GM18870 (cell line): Measurements from ENCODE around the gene BIN2.
"Not testable (repeated sequence)": the region's sequence is repeated elsewhere in the genome, so short reads cannot be mapped to it uniquely, and the experiment has no call there.

Source experiments
- ATAC-seq: cut with Tn5 transposase; IDR thresholded peaks from one replicate; pipeline ENCODE4 v1.9.1; 2021; ENCODE audit warnings: moderate library complexity; ENCODE audit not compliant: unreplicated experiment

BIN2 gene

DNA sequence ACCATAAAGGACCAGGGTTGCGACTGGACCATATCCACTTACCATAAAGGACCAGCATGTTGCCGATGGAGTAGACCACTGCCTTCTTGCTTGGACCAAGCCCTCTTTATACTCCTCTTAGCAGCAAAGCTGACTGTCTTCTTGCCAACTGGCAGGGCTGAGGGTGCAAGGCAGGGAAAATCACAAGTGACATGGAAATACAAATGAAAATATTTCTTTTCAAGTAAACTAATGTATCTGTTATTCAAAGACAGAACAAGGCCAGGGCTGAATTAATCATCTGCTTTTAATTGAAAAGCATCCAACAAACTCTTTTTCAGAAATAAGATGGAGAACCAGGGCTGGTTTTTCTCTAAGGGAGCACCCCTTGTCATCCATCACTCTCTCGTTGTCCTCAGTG, 22.6 kb upstream of the BIN2 start, which contains the start of gene CELA1:
Gene CELA1, minus strand, starts transcription at position 99 of the 400 bp plus-strand sequence. Its CDS starts 41 bp downstream, at position 58.
- no peak for ATAC-seq

DNA sequence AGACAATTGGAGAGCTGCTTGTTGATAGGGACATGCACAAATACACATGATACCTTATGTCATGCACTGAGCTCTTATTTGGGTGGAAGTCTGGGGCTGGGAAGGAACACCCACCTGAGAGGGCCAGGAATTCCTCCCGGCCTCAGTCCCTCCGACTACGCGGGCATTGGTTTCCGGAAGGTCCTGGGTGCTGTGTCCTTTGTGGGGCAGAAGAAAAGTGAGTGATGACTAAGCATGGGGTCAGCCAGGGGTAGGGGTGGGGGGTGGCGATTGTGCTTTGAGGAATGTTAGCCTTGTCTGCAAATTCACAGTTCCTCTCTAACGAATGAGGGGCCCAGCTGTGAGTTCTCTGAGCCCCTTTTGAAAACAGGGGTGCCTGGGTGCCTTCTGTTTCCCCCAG, 21.7 kb upstream of the BIN2 start:
- no peak for ATAC-seq

DNA sequence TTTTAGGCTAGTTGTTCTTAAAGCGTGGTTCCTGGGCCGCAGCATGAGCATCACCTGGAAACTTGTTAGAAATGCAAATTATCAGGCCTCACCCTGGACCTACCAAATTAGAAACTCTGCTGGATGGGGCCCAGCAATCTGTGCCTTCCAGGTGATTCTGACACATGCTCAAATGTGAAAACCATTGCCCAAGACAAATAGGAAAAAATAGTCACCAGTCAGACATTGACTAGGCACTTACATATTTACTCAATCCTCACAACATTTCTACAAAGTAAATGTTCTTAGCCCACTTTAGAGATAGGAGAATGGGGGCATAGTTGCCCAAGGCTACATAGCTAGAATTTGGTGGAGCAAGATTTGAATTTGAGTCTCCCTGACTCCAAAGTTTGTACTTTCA, 19.2 kb upstream of the BIN2 start:
- no peak for ATAC-seq

DNA sequence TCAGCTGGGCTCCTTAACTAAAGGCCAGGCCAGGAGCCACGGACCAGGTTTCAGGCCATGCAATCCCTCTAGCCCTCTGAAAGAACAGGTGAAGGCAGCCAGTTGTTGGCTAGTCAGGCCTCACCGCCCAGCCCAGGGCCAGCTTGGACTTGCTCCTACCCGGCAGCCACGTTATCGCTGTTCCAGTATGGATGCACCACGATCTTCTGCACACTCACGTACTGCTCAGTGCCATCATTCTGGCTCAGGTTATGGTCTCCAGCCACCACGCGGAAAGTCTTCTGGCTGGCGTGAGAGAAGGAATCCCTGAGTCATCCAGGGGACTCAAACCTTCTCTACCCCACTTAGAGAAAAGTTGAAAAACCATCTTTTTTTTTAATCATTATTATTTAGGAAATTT, 18.4 kb upstream of the BIN2 start:
- ATAC-seq, result no peak

DNA sequence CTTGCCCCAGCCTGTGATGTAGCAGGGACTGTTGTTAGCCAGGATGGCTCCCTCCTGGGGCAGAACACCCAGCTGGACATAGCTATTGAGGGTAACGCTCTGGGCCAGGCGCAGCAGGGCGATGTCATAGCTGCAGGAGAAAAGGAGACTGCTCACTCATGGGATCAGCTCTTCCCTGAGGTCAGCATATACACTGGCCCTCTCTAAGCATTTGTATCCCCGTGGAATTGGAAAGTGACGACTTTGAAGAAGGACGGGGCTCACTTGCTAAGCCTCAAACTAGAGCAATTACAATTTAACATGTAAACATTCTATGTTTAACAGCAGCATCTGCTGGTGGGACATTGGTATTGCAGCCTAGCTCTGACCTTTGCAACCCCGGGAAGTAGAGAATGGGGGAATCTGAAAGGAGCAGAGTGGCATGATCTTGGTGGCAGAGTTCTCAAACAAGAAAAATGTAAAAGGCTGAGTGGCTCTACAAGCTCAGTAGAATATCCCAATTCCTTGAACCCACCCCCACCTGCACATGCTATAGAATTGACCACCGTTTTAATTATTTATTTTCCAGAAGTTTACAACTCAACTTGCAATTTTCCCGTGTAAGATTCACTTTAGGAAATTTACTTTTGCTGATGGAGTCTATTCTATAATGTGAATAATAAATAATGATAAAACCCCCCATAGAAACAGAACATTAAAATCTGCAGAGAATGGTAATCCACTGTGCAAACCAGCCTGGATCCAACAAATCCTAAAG, 17.5 kb upstream of the BIN2 start:
- no peak for ATAC-seq

DNA sequence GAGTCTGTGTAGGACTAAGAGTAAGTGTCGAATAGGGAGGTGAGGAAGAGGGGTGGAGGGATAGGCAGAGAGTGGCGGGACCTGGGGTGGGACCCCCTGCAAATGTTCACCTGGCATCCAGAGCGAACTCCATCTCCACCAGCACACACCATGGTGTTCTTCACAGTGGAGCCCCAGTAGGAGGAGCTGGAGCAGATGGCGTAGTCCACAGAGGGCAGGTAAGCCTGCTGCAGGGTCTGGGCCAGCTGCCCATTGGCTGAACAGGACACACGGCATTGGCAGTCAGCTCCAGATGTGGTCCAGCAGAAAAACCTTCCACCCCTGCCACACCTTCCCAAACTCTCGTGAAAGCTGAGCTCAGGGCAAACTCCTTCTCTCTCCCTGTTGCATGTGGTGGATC, 15.8 kb upstream of the BIN2 start:
- ATAC-seq, result no peak

DNA sequence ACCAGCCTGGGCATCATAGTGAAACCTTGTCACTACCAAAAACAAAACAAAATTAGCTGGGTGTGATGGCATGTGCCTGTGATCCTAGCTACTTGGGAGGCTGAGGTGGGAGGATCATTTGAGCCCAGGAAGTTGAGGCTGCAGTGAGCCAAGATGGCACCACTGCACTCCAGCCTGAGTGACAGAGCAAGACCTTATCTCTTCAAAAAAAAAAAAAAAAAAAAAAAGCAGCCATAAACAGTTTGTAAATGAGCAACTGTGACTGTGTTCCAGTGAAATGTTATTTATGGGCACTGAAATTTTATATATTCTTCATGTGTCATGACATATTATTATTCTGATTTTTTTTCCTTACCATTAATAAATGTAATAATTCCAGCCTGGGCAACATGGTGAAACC, 13.4 kb upstream of the BIN2 start:
- not testable (repeated sequence) for ATAC-seq

DNA sequence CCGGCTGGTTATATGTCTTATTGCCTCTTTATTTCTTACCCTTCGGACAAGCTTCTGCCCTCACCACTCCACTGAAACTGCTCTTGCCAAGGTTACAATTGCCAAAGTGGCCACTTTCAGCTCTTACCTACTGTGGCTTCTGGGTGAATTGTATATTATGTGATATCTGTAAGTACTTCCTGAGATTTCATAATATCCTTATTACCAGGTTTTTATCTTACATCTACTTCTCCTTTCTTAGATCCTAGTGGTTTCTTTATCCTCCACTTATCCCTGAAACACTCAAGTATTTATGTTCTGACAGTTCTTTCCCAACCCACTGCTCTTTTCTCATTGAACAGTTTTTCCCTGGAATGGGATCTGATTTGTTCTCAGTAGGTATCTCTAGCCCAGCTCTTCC, 12.0 kb upstream of the BIN2 start:
- ATAC-seq, result no peak

DNA sequence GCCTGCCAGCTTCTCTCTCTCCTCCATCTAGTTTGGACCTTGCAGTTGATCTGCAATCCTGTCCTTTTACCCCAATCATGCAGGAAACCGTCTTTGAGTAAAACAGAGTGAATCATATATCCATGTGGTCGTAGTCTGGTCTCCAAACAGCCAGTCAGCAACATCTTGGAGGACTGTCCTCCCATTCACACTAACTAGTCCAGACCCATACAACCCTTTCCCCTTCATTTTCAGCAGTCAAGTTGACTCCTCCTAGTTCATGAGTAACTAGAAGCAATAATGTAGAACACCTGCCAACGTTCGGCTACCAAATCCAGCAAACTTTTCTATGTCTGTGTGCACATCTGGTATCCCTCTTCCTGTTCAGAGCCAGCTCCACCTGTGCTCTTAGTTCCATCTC, 10.8 kb upstream of the BIN2 start:
- no peak for ATAC-seq

DNA sequence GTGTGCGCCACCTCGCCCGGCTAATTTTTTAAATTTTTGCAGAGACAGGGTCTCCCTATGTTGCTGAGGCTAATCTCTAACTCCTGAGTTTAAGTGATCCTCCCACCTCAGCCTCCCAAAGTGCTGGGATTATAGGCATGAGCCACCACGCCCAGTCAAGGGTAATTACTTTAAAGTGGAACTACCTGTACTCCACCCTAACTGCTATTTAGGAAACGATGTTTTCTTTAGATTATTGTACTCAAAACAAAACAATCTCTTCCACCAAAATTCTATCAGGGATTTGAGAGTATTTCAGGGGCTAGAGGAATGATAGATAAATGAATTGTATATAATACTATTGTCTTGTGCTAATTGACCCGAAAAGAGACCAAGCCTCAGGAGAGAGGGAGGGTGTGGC, 9.6 kb upstream of the BIN2 start:
- ATAC-seq, result no peak

DNA sequence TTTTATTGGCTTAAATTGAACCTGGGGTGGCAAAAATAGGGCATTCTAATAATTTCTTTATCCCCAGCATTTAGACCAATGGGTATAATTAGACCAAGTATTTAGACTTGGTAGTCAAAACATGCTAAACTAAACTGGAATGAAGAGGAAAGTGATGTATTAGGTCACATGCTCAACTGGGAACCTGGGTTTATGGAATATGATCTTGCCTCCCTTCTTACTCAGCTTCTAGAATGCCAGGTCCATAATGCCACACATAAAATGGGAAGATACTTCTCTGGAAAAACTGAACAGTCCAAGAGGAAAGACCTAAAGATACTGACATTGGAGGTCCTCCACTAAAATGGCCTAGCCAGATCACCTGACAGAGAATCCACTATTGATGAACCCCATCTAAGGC, 6.2 kb upstream of the BIN2 start:
- ATAC-seq, result no peak

DNA sequence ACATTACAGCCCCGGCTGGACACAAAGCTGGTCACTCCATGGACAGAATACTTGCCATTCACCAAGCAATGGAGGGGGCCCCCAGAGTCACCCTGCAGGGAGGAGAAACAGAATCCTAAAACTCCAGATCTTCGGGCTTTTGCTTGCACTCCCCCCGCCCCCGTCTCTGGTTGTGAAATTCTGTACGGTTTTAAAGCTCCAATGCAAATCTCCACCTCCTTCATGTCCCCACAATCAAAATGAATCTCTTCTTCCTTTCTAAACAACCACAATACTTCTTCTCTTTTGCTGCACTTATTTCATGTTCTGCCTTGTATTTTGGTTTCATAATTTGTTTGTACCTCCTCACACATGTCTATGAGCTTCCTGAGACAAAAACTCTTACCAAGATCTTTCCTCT, 5.8 kb upstream of the BIN2 start:
- ATAC-seq, result no peak

DNA sequence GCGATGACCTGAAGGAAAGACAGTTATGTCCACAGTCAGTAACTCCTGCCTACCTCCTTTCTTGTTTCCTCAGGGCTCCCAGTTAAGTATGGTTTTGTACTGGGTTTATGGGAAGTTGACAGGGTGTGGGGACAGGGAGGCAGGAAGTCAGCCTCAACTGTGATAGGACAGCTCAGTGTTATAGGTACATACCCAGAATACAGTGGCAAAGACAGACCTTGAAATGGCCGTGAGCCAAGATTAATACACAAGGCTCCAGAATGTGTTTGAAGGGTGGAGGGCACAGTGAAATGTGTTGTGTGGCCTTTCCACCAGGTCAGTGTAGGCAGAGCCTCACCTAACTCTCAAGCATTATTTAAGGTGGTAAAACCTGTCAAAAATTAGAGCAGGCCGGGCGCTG, 4.6 kb upstream of the BIN2 start:
- ATAC-seq, result no peak

DNA sequence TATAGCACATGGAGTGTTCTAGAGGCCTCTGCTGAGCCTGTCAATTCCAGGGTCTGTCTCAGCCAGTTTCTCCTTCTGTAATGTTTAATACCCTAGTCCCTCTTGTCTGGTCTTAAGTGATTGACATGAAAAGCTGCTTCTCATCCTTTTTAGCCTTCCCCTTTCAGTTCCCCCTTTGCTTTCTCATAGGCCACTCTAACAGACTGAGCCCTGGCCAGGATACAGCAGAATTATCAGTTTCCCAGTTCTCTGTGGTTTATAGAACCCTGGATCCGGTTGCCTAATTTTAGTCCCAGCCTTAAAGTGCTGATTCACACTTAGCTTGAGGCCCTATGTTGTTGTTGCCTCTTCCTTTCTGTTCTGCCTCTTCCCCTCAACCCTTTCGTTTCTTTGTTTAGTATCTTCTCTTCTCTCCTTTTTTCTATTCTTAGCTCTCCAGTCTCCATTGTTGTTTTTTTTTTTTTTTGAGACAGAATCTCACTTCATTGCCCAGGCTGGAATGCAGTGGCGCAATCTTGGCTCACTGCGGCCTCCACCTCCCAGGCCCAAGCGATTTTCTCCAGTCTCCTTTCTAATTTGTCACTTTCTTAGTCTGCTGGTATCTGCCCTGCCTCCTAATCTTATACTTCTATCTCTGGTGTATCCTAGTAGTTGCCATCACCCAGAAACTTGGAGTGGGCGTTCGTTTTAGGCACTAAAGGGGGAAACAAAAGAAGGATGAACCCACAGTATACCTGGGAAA, 2.9 kb upstream of the BIN2 start:
- peak; percentile 34 for ATAC-seq

DNA sequence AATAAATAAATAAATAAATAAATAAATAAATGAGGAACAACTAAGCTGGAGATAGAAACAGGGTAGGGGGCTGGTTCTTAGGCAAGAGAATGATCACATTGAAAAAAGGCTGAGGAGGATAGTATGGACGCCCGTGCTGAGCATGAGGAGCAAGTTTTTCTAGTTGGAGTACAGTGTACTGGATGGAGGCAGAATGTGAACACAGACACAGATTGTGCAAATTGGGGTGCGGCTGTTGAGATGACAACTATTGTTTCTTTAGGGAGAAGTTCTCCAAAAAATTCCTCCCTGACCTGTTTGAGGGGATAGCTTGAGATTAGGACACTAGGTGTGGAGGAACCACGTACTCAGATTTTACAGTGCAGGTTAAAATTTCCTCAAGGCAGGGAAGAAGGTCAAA, 979 bp upstream of the BIN2 start:
- no peak for ATAC-seq

DNA sequence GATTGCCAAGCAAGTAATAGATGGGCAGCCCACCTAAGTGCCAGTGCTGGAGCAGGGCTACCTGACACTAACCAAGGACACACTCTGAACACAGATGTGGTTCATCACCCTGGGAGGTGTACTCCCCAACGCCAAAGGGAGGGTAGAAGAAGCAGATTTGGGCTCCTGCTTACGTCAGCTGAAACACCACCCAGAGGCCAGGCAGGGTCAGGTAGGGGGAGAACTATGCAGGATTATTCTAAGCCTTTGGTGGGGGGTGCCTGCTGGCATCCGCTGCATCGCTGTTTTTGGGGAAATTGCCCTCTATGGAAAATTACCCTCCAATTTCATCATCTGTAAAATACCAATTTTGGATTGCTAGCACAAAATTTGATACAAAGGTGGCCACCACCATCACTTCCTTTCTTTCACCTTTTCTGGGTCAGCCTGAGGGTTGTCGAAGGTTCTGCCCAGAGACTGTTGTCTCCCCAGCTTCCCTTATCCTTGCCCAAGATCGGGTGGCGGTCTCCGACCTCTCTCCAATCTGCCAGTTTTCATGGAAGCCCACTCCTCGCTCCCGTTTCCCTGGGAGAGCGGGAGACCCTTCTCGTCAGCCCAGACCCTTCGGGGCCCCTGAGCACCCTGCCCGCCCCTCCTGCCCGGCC, 535 bp downstream of the BIN2 start:
- ATAC-seq, result no peak

DNA sequence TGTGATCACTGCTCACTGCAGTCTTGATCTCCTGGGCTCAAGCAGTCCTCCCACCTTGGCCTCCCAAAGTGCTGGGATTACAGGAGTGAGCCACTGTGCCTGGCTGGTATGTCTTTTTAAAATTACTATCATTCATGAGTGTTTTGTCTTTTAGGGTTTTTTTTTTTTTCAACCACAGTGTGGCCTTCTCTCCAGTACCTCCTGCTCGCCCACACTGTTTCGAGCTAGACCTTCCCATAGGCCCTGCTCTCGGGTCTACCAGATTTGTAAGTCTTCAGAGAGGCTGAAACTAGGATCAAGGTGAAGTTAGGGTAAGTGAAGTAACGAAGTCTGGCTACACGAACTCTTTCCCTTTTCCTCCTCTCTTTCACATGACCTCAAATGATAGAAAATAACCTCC, 1.5 kb downstream of the BIN2 start:
- no peak for ATAC-seq

DNA sequence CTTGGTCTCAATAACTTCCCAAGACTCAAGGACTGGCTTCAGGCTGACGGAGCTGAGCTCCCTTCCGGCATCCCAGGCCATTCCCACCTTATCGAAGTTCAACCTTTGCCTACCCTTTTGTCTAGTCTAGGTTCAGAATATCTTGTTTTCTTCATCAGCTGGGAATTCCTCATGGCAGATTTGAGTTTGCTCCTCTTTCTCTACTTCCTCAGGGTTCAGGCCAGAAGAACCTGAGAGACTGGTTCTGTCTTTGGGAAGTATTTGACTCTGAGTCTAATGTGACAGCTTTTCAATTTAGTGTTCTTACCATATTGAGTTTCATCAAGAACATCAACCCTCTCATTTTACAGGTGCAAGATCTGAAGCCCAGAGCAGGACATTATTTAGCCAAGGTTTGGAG, 2.1 kb downstream of the BIN2 start:
- no peak for ATAC-seq

DNA sequence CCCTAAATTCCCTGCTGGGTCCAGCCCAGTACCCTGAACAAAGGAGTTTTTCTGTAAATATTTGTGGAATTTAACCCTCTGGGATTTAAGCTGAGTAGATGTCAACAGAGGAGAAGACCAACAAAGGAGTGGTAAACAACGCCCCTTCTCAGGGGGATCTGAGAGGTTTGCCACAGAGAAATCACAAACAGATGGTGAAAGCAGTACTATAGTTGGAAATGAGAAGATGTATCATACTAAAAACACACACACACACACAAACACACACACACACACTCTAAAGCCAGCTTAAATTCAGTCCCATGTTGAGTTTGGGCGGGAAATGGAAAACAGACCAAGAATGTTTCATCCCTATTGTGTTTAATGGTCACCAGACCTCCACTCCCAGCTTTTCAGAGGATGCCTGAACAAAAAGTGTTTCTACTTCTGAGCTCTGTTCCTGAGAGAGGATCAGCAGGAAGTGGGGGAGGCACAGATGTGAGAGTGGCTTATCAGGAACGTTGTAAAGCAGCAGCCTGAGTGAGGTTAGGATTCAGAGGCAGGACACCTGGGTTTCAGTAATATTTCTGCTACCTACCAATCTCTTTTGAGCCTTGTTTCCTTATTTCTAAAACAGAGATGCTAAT, 3.2 kb downstream of the BIN2 start:
- ATAC-seq, result no peak

DNA sequence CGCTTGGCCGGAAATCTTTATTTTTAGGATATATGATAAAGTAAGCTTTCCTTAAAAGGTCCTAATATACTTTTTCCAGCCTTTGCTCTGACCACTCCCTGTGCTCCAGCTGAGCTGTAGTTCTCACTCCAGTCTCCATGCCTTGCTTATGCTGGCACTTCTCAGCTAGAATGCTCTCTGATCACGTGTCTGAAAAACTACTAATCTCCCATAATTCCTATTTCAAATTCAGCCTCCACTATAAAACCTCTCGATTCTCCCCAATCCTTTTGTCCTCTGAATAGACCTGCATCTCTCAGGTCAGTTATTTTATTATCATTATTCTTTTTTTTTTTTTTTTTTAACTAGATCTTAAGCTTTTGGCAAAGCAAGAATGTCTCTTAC, 3.7 kb downstream of the BIN2 start:
- ATAC-seq, result no peak

DNA sequence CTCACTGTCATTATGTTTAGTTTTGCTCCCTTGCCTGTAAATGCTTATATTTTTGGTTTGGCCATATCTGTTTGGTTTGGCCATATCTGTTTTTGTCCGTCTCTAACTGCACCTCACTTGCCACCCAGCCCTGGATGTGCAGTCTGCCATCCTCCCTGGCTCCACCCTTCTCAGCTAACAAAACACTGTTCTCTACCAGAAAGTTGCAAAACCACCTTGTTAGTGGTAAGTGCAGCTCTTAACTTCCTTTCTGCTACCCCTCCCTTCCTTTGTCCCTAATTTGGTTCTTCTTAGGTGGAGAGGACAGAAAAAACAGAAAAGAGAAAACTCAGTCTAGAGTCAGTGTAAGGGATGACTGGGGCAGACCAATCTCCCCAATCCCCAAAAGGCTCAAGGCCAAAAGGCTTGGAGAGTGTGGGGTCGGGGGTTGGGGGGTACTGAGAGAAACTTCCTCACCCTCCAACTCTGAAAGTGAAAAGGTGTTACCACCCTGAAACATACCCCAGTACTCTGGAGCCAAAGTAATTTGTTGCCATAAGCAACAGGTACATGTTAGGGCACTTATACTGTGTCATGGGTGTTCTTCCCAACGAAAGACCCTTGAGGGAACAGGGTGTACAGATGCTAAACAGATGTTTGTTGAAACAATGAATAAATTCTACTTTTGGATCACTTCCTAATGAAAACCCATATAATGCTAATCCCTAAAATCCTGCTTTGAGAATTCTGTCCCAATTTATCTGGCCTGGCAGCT, 5.0 kb downstream of the BIN2 start:
- peak; percentile 57 for ATAC-seq
